Daoy (cell line): Measurements from ENCODE around the gene ABI2. TPM values are rescaled to one million over a fixed set of nuclear protein-coding genes. Genes with fewer than 3 reads are reported as not detected.

Experiments used
- DNase-seq: peaks from one replicate; pipeline ENCODE4 v3.0.0-alpha.2; 2015; ENCODE audit warnings: low read depth
- total RNA-seq: library from RNA; depleted of rRNA; stranded (reverse); fragments of >200 nt; shearing (Covaris generic); gene quantifications from 2 replicates; pipeline ENCODE4 v1.2.3, GENCODE V29; 2014; rRNA removed

The ABI2 gene
- total RNA-seq, 1 experiment from 2014 or later: 25.7 TPM

GRCh38 chr2:203476881-203477280 is 148.7 kb downstream of the ABI2 start:
- DNase-seq: no peak

GRCh38 chr2:203480623-203481022 is 152.4 kb downstream of the ABI2 start:
- no peak for DNase-seq

- DNase-seq: peak; percentile 18
Observed at GRCh38 chr2:203484266-203485112, 156.3 kb downstream of the ABI2 start.

- DNase-seq: no peak
Observed at GRCh38 chr2:203489531-203489930, 161.3 kb downstream of the ABI2 start.

GRCh38 chr2:203490391-203490790 is 162.2 kb downstream of the ABI2 start:
- no peak for DNase-seq

- DNase-seq: no peak
Observed at GRCh38 chr2:203492965-203493364, 164.8 kb downstream of the ABI2 start.

Other genes with a start within 250 kb of the ABI2 start
- gene CYP20A1, start 89.4 kb upstream of the ABI2 start, total RNA-seq: 19.4 and 29.8 TPM in 2 replicates
- 5.8 and 16.4 TPM in 2 replicates for gene RAPH1, start 206.9 kb downstream of the ABI2 start, total RNA-seq